ENCODE data around the gene ST6GALNAC3. TPM values are rescaled to one million over a fixed set of nuclear protein-coding genes. Genes with fewer than 3 reads are reported as not detected.

ST6GALNAC3 gene
- total RNA-seq, 1 experiment from 2014 or later: 2.2 TPM

DNA sequence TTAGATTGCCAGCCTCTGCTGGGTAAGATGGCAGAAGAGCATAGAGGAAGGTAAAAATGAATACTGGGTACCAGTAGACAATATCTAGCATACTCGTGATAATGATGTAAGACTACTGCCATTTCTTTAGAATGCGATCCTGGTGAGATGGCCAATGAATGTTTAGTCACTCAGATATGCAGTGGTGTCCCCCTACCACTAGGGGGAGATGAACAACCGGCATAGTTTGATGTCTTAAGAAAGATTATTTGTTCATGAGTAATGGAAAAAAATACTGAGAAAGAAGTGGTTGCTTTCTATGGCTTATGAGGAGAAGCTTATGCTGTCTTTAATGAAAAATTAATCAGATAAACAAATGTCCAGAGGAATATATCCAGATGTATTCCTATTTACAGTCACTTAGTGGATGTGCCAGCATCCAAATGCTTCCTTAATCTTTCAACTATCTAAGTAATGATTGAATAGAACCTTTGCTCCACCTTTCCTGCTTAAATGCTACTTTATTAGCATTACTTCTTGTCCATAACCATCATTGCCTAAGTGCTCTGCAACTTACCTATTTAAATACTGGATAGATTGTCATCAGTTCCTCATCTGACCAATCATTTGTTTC, 256.6 kb downstream of the ST6GALNAC3 start:
- CTCF ChIA-PET: interaction anchor here (0.9 to 1.0 kb wide), 2 partner anchors 75 to 795 kb away, joined by 3 to 4 read pairs; no protein-coding TSS in a partner anchor
- BruUV-seq (replicated peaks): no TSS peak
- DNase-seq (ENCODE audit: low read depth, low spot score): peak; percentile 63
- TF ChIP-seq ZFX (IDR thresholded peaks at IDR 0.05) (no peak), CEBPB (IDR thresholded peaks at IDR 0.05; ENCODE audit: low read depth) (0 out of 2 replicates have a peak, but pooled peaks have one; percentile 14), MAX (IDR thresholded peaks at IDR 0.05) (no peak), YY1 (IDR thresholded peaks at IDR 0.05; ENCODE audit: extremely low read depth, insufficient replicate concordance, low read depth, low read length) (no peak), FOSL1 (IDR thresholded peaks at IDR 0.05; ENCODE audit: low read depth) (no peak), POLR2A (IDR thresholded peaks at IDR 0.05; ENCODE audit: borderline replicate concordance, extremely low read depth, insufficient read depth, insufficient read length) (no peak), ZNF274 (IDR thresholded peaks at IDR 0.05; ENCODE audit: low read depth, low read length) (no peak), TCF7L2 (IDR thresholded peaks at IDR 0.05; ENCODE audit: borderline replicate concordance, extremely low read depth, insufficient read depth, insufficient read length) (peak; percentile 78), CBX3 (IDR thresholded peaks at IDR 0.05; ENCODE audit: low read depth) (0 out of 2 replicates have a peak, but pooled peaks have one; percentile 65), SP1 (IDR thresholded peaks at IDR 0.05; ENCODE audit: low read depth) (no peak), EGR1 (IDR thresholded peaks at IDR 0.05; ENCODE audit: low read depth) (no peak), EZH2 (IDR thresholded peaks at IDR 0.05) (no peak), ELF1 (IDR thresholded peaks at IDR 0.05; ENCODE audit: borderline replicate concordance, low read depth) (no peak), POLR2AphosphoS5 (IDR thresholded peaks at IDR 0.05; ENCODE audit: low read depth, low read length) (no peak), EZH2phosphoT487 (IDR thresholded peaks at IDR 0.05; ENCODE audit: borderline replicate concordance) (no peak), JUND (IDR thresholded peaks at IDR 0.05) (no peak), SIN3A (IDR thresholded peaks at IDR 0.05; ENCODE audit: low read depth) (no peak)
- TF ChIP-seq, protein P1, sequence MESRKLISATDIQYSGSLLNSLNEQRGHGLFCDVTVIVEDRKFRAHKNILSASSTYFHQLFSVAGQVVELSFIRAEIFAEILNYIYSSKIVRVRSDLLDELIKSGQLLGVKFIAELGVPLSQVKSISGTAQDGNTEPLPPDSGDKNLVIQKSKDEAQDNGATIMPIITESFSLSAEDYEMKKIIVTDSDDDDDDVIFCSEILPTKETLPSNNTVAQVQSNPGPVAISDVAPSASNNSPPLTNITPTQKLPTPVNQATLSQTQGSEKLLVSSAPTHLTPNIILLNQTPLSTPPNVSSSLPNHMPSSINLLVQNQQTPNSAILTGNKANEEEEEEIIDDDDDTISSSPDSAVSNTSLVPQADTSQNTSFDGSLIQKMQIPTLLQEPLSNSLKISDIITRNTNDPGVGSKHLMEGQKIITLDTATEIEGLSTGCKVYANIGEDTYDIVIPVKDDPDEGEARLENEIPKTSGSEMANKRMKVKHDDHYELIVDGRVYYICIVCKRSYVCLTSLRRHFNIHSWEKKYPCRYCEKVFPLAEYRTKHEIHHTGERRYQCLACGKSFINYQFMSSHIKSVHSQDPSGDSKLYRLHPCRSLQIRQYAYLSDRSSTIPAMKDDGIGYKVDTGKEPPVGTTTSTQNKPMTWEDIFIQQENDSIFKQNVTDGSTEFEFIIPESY (IDR thresholded peaks at IDR 0.05; ENCODE audit: extremely low read depth, insufficient replicate concordance, low read length): no peak
- TF ChIP-seq, protein P2, sequence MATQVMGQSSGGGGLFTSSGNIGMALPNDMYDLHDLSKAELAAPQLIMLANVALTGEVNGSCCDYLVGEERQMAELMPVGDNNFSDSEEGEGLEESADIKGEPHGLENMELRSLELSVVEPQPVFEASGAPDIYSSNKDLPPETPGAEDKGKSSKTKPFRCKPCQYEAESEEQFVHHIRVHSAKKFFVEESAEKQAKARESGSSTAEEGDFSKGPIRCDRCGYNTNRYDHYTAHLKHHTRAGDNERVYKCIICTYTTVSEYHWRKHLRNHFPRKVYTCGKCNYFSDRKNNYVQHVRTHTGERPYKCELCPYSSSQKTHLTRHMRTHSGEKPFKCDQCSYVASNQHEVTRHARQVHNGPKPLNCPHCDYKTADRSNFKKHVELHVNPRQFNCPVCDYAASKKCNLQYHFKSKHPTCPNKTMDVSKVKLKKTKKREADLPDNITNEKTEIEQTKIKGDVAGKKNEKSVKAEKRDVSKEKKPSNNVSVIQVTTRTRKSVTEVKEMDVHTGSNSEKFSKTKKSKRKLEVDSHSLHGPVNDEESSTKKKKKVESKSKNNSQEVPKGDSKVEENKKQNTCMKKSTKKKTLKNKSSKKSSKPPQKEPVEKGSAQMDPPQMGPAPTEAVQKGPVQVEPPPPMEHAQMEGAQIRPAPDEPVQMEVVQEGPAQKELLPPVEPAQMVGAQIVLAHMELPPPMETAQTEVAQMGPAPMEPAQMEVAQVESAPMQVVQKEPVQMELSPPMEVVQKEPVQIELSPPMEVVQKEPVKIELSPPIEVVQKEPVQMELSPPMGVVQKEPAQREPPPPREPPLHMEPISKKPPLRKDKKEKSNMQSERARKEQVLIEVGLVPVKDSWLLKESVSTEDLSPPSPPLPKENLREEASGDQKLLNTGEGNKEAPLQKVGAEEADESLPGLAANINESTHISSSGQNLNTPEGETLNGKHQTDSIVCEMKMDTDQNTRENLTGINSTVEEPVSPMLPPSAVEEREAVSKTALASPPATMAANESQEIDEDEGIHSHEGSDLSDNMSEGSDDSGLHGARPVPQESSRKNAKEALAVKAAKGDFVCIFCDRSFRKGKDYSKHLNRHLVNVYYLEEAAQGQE (IDR thresholded peaks at IDR 0.05; ENCODE audit: low read depth): no peak
- TF ChIP-seq, protein P3, sequence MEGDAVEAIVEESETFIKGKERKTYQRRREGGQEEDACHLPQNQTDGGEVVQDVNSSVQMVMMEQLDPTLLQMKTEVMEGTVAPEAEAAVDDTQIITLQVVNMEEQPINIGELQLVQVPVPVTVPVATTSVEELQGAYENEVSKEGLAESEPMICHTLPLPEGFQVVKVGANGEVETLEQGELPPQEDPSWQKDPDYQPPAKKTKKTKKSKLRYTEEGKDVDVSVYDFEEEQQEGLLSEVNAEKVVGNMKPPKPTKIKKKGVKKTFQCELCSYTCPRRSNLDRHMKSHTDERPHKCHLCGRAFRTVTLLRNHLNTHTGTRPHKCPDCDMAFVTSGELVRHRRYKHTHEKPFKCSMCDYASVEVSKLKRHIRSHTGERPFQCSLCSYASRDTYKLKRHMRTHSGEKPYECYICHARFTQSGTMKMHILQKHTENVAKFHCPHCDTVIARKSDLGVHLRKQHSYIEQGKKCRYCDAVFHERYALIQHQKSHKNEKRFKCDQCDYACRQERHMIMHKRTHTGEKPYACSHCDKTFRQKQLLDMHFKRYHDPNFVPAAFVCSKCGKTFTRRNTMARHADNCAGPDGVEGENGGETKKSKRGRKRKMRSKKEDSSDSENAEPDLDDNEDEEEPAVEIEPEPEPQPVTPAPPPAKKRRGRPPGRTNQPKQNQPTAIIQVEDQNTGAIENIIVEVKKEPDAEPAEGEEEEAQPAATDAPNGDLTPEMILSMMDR (IDR thresholded peaks at IDR 0.05 in 2 of 3, conservative IDR thresholded peaks at IDR 0.05 in 1 of 3; ENCODE audit: borderline replicate concordance in 1 of 3, insufficient read depth in 1 of 3, low read depth in 2 of 3, low read length in 2 of 3): peak; percentile 39 to 97 (median 90); a peak in 5 of 6 replicates

More for the DNA sequence above, 256.6 kb downstream of the ST6GALNAC3 start:
- Histone ChIP-seq H3K79me2 (ENCODE audit: insufficient read depth, low read length) (no peaks in the 10 kb centered on the region), H3K9me2 (ENCODE audit: insufficient read depth) (no peaks in the 10 kb centered on the region), H2AFZ (ENCODE audit: low read depth, low read length, poor library complexity, severe bottlenecking) (peak overlapping the region; percentile 81), H3K4me2 (ENCODE audit: low read length) (no peak overlapping the region), H4K20me1 (ENCODE audit: insufficient read depth) (no peaks in the 10 kb centered on the region), H3K4me3 (replicated peaks in 1 of 2; ENCODE audit: low read depth in 1 of 2, low read length in 2 of 2) (no peak overlapping the region), H3K9ac (ENCODE audit: low read length) (no peak overlapping the region), H3K4me1 (ENCODE audit: control insufficient read depth in 1 of 2, insufficient read depth in 2 of 2, low read length in 2 of 2) (peaks cover 0 to 3% of the 10 kb centered on the region in 2 experiments; a peak in 1 of 4 replicates), H3K9me3 (ENCODE audit: control insufficient read depth in 1 of 2, insufficient read depth in 1 of 2, low read depth in 1 of 2, low read length in 2 of 2) (no peaks in the 10 kb centered on the region), H3K27ac (ENCODE audit: low read depth, low read length) (no peak overlapping the region), H3K27me3 (ENCODE audit: insufficient read depth, low read length) (no peaks in the 10 kb centered on the region), H3K36me3 (ENCODE audit: control insufficient read depth in 1 of 2, insufficient read depth in 2 of 2, low read length in 2 of 2) (no peaks in the 10 kb centered on the region)
- ATAC-seq: peak; percentile 82
- POLR2A ChIA-PET: no interaction called here
- RAD21 ChIA-PET (ENCODE audit: low non-redundant PET in 1 of 2, low total read pairs in 2 of 2, uncharacterized antibody in 2 of 2, unreplicated experiment in 2 of 2): no interaction called here
- intact Hi-C loops (cut with micrococcal nuclease): loop anchor here (1.0 to 10.0 kb wide), 2 partner anchors 176 to 795 kb away; no protein-coding TSS in a partner anchor

All from HCT116 (cell line).